Esophagus (tissue), 2 donors: ENCODE data around the gene DCLK2. TPM values are rescaled to one million over a fixed set of nuclear protein-coding genes. Genes with fewer than 3 reads are reported as not detected.

Source experiments
- H3K27ac ChIP-seq, 2 donors: one replicate each; pipeline ENCODE4 v1.5.1; 2013; ENCODE audit warnings: low read depth in 2 of 2, mild to moderate bottlenecking in 2 of 2, inconsistent platforms in 1 of 2, low read length in 1 of 2, moderate library complexity in 1 of 2
- H3K27me3 ChIP-seq, 2 donors: one replicate each; pipeline ENCODE4 v1.6.1; 2013; ENCODE audit warnings: low read length in 2 of 2, control low read depth in 1 of 2, mild to moderate bottlenecking in 1 of 2; ENCODE audit not compliant: insufficient read depth in 2 of 2, control insufficient read depth in 1 of 2
- H3K36me3 ChIP-seq, 2 donors: one replicate each; pipeline ENCODE4 v1.6.1; 2013; ENCODE audit warnings: low read length in 1 of 2; ENCODE audit not compliant: control insufficient read depth in 2 of 2, insufficient read depth in 2 of 2
- H3K4me1 ChIP-seq, 2 donors: one replicate each; pipeline ENCODE4 v1.6.1; 2013; ENCODE audit warnings: low read length in 1 of 2; ENCODE audit not compliant: control insufficient read depth in 2 of 2, insufficient read depth in 2 of 2
- H3K4me3 ChIP-seq, 2 donors: one replicate each; pipeline ENCODE4 v1.5.1; 2013; ENCODE audit warnings: low read length in 2 of 2, mild to moderate bottlenecking in 2 of 2, low read depth in 1 of 2, moderate library complexity in 1 of 2
- H3K9me3 ChIP-seq, 2 donors: one replicate each; pipeline ENCODE4 v1.6.1; 2013; ENCODE audit warnings: mild to moderate bottlenecking in 2 of 2, low read depth in 1 of 2, low read length in 1 of 2, moderate library complexity in 1 of 2; ENCODE audit not compliant: control insufficient read depth in 2 of 2, insufficient read depth in 1 of 2
- WGBS, 2 donors: extraction: QIAGEN DNeasy Blood & Tissue Kit; methylation state at CpG; one replicate each; pipeline ENCODE4 v1.1.7; 2013; 5-methylcytosine and 5-hydroxymethylcytosine counted together
- polyA plus RNA-seq, 2 donors: library from polyadenylated mRNA; stranded (reverse); fragments of 200-250 nt; gene quantifications; one replicate each; pipeline ENCODE4 v1.2.3, GENCODE V29; 2013
- donor health status: healthy with polysubstance abuse.
- donor health status: Bipolar disorder and iron deficiency.

DCLK2 gene
- polyA plus RNA-seq, 2 donors = 0.74 to 0.75 TPM

- Histone ChIP-seq H3K27ac (no peak overlapping the region), H3K4me1 (no peaks in the 10 kb centered on the region), H3K27me3 (peaks cover 0 to 2% of the 10 kb centered on the region in 2 donors), H3K36me3 (no peaks in the 10 kb centered on the region), H3K4me3 (no peak overlapping the region), H3K9me3 (no peaks in the 10 kb centered on the region)
- WGBS, 2 donors = 60 to 81% methylated on average over 3 of the region's 3 CpGs
These were observed 10.4 kb upstream of the DCLK2 start for GRCh38 chr4:150067859-150068258.

DNA sequence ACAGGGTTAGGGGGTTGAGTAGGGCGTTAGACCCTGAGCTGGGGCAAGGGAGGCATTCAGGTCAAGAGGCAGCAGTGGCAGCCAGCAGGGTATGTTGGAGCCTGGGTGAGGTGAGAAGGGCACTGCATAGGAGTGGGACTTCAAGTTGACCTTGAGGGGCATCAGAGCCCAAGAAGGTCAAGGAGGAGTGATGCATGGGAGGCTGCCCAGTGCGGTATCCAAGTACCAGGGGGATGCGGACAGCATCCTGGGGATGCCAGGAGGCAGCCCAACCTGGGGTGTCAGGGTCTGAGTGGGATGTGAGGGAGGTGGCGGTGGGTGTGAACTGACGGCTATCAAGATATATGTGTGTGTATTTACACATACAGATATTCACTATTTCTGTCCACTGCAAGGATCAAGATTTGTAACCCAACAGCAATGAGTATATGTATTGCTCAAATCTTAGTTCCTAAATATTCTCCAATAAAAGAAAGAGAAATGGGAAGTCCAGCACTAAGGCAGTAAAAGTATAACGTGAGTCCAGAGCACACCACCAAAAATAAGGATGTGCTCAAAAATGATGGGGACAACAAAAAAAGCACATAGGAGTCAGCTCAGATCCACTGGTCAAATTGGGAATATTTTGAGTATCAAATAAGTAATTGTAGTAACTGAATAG lies 9.8 kb upstream of the DCLK2 start:
- Histone ChIP-seq H3K9me3 (no peaks in the 10 kb centered on the region), H3K4me3 (no peak overlapping the region), H3K27me3 (peaks cover 0 to 2% of the 10 kb centered on the region in 2 donors), H3K4me1 (no peaks in the 10 kb centered on the region), H3K36me3 (no peaks in the 10 kb centered on the region), H3K27ac (no peak overlapping the region)
- 77 to 88% methylated on average over 6 of the region's 6 CpGs for WGBS, 2 donors

GRCh38 chr4:150069353-150069752 lies 8.9 kb upstream of the DCLK2 start:
- no peaks in the 10 kb centered on the region for H3K36me3 ChIP-seq

DNA sequence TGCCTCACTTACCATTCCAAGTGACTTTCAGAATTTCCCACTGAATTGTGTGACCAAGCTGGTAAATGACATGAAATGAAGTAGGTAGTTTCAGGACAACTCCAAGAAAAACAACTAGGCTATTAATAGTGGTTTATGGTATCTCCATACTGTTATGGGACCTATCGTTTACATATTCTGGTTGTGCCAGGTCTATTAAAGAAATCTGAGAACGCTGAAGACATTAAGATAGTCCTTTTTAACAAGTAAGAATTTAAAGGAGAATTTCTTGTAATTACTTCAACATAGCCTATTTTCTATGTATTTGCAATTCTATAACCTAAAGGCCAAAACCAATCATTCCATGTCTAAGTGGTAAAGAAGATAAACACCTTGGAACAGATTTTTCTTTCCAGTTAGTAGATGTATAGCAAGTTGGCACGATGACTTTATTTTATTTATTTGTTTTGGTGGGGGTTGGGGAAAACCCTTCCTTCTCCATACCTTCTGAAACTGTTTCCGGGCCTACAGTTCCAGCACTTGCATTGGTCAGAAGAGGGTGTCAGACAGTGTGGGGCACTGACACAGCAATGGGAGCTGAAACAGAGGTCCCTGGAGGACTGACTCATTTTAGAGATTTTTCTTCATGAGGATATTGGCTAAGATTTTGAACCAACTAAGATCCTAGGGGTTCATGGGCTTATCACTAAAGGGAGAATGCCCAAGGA lies 7.6 kb upstream of the DCLK2 start:
- Histone ChIP-seq H3K4me1 (no peaks in the 10 kb centered on the region), H3K27me3 (no peaks in the 10 kb centered on the region), H3K4me3 (no peak overlapping the region), H3K36me3 (no peaks in the 10 kb centered on the region), H3K27ac (no peak overlapping the region), H3K9me3 (no peaks in the 10 kb centered on the region)
- WGBS, 2 donors = 76 to 77% methylated on average over 4 of the region's 4 CpGs

More at GRCh38 chr4:150069353-150069752, 8.9 kb upstream of the DCLK2 start:
- no peak overlapping the region for H3K4me3 ChIP-seq
- H3K27me3 ChIP-seq = no peaks in the 10 kb centered on the region
- H3K4me1 ChIP-seq = no peaks in the 10 kb centered on the region
- H3K9me3 ChIP-seq = no peaks in the 10 kb centered on the region
- no peak overlapping the region for H3K27ac ChIP-seq
- WGBS, 2 donors = 0 to 51% methylated on average over 1 of the region's 1 CpG

DNA sequence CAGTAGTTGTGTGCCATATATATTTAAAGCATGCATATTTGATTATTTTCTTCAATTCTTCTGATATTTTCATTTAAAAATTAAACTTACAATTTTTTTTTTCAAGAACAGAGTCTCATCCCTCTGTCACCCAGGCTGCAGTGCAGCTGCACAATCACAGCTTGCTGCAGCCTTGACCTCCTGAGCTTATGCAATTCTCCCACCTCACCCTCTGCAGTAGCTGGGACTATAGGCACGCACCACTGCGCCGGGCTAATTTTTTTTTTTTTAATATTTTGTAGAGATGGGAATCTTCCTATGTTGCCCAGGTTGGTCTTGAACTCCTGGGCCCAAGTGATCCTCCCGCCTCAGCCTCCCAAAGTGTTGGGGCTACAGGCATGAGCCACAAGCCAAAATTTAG lies 5.8 kb upstream of the DCLK2 start:
- H3K27me3 ChIP-seq = no peaks in the 10 kb centered on the region
- no peak overlapping the region for H3K4me3 ChIP-seq
- H3K27ac ChIP-seq = no peak overlapping the region
- H3K36me3 ChIP-seq = no peaks in the 10 kb centered on the region
- WGBS, 2 donors = 93 to 98% methylated on average over 4 of the region's 4 CpGs
- H3K9me3 ChIP-seq = no peaks in the 10 kb centered on the region
- H3K4me1 ChIP-seq = no peaks in the 10 kb centered on the region

DNA sequence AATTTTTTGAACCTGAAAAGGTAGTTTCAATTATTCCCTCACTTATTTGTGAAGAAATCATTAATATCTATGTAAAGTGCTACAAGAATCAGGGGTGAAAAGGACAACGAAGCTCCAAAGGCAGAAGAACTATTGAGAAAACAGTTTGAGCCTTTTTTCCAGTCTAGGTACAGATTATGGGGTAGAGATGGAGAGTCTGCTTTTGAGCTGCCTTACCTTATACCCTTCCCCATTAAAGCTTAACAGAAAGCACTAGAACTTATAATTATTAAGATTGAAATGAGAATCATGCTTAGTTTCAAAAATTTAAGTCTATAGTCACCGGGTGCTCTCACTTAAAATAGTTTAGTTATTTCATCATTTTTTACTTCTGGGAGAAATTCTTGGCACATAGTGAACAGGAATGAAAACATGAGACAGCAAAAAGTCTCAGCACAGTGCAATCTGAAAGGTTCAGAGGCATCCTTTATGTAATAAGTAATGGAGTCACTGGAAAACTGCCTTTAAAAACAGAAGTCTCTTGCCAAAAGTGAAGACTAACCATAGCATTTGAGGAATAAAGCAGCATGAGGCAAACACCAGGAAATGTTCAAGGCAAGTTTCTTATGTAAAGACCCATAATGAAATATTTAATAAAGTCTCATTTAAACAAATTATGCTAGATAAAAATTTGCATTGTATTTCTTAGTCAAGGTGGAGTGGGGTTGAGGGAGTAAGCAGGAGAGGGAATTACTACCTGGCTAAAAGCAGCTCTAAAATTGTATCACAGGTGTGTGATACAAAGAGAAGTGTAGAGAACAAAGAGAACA lies 5.1 kb upstream of the DCLK2 start:
- H3K9me3 ChIP-seq = no peaks in the 10 kb centered on the region
- no peak overlapping the region for H3K4me3 ChIP-seq
- no peaks in the 10 kb centered on the region for H3K4me1 ChIP-seq
- no peak overlapping the region for H3K27ac ChIP-seq
- no peaks in the 10 kb centered on the region for H3K27me3 ChIP-seq
- no peaks in the 10 kb centered on the region for H3K36me3 ChIP-seq
- 53 to 65% methylated on average over 2 of the region's 2 CpGs for WGBS, 2 donors

GRCh38 chr4:150074064-150074463 lies 4.2 kb upstream of the DCLK2 start:
- peaks cover 0 to 3% of the 10 kb centered on the region in 2 donors for H3K4me1 ChIP-seq
- peaks cover 0 to 3% of the 10 kb centered on the region in 2 donors for H3K27me3 ChIP-seq
- H3K36me3 ChIP-seq = no peaks in the 10 kb centered on the region
- 86% methylated on average over 2 of the region's 2 CpGs for WGBS, 2 donors
- H3K4me3 ChIP-seq = no peak overlapping the region
- H3K9me3 ChIP-seq = no peaks in the 10 kb centered on the region
- no peak overlapping the region for H3K27ac ChIP-seq

DNA sequence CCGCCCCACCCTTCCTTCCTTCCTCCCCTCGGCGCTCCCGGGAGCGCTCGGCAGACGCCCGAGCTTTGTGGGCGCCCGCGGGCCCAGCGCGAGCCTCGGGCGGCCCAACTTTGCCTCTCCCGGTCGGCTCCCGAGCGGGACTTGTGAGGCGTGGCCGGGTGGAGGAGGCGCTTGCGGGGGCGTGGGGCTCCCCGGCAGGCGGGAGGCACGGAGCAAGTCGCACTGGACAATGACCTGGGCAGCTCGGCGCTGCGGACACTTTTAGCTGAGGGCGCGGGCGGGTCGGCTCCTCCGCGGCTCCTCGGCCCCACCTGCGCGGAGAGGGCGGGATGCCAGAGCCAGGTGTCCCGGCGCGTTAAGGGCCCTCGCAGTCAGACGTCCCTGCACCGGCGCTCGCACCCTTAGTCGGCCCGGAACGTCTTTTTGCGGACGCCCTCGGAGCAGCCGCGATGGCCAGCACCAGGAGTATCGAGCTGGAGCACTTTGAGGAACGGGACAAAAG lies 385 bp downstream of the DCLK2 start:
- 0 to 1% methylated on average over 45 to 59 of the region's 59 CpGs for WGBS, 2 donors
- Histone ChIP-seq H3K4me1 (peaks cover 0 to 5% of the 10 kb centered on the region in 2 donors), H3K9me3 (no peaks in the 10 kb centered on the region), H3K27me3 (peaks cover 0 to 3% of the 10 kb centered on the region in 2 donors), H3K36me3 (no peaks in the 10 kb centered on the region), H3K27ac (peak overlapping the region; percentile 63 to 68), H3K4me3 (peak overlapping the region; percentile 50 to 59)

DNA sequence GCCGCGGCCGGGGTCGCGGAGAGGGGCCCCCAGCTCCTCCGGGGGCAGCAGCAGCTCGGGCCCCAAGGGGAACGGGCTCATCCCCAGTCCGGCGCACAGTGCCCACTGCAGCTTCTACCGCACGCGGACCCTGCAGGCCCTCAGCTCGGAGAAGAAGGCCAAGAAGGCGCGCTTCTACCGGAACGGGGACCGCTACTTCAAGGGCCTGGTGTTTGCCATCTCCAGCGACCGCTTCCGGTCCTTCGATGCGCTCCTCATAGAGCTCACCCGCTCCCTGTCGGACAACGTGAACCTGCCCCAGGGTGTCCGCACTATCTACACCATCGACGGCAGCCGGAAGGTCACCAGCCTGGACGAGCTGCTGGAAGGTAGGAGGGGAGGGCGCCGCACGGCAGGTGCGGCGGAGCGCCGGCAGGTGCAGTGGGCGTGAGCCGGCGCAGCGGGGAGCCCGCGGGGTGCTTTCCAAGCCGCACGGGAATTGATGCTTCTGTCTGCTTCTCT lies 886 bp downstream of the DCLK2 start:
- Histone ChIP-seq H3K27me3 (peaks cover 0 to 3% of the 10 kb centered on the region in 2 donors), H3K9me3 (no peaks in the 10 kb centered on the region), H3K27ac (peak overlapping the region; percentile 63 to 68), H3K36me3 (no peaks in the 10 kb centered on the region), H3K4me1 (peaks cover 0 to 5% of the 10 kb centered on the region in 2 donors), H3K4me3 (peak overlapping the region; percentile 50 to 59)
- 1% methylated on average over 47 of the region's 47 CpGs for WGBS, 2 donors
